Measurements from ENCODE around the gene AFF3.

AFF3 gene

DNA sequence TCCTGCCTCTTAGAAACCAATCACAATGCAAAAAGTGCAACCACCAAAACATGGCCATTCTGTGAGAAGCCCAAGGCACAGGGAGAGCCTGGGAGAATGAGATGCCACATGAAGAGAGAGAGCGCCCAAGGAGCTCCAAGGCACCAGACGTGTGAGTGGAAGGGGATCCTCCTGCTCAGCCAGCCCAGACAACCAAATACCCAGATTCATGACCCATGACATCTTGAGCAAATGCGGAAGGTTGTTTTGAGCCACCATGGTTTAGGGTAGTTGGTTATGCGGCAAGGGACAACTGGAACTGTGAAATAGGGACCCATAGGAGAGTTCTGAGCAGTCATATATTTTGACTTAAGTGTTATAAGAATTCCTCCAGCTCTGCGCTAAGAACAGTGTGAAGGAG is 7.0 kb downstream of the AFF3 start:
- no peaks in the 10 kb centered on the region for H3K36me3 ChIP-seq (ENCODE audit: low read depth)
- TF ChIP-seq, protein P1, sequence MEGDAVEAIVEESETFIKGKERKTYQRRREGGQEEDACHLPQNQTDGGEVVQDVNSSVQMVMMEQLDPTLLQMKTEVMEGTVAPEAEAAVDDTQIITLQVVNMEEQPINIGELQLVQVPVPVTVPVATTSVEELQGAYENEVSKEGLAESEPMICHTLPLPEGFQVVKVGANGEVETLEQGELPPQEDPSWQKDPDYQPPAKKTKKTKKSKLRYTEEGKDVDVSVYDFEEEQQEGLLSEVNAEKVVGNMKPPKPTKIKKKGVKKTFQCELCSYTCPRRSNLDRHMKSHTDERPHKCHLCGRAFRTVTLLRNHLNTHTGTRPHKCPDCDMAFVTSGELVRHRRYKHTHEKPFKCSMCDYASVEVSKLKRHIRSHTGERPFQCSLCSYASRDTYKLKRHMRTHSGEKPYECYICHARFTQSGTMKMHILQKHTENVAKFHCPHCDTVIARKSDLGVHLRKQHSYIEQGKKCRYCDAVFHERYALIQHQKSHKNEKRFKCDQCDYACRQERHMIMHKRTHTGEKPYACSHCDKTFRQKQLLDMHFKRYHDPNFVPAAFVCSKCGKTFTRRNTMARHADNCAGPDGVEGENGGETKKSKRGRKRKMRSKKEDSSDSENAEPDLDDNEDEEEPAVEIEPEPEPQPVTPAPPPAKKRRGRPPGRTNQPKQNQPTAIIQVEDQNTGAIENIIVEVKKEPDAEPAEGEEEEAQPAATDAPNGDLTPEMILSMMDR (IDR thresholded peaks at IDR 0.05; ENCODE audit: poor library complexity, severe bottlenecking), result no peak
- no peaks in the 10 kb centered on the region for H3K4me1 ChIP-seq (ENCODE audit: insufficient read depth, poor library complexity, severe bottlenecking)
- H3K9me3 ChIP-seq (ENCODE audit: severe bottlenecking), result no peaks in the 10 kb centered on the region
- DNase-seq (ENCODE audit: low spot score) (no peak), ATAC-seq (ENCODE audit: low read depth) (no peak)
- no peak overlapping the region for H3K27ac ChIP-seq (ENCODE audit: poor library complexity, severe bottlenecking)
- H3K27me3 ChIP-seq (ENCODE audit: insufficient read depth, poor library complexity, severe bottlenecking), result peaks cover 4% of the 10 kb centered on the region
- H3K4me3 ChIP-seq (ENCODE audit: severe bottlenecking), result no peak overlapping the region

DNA sequence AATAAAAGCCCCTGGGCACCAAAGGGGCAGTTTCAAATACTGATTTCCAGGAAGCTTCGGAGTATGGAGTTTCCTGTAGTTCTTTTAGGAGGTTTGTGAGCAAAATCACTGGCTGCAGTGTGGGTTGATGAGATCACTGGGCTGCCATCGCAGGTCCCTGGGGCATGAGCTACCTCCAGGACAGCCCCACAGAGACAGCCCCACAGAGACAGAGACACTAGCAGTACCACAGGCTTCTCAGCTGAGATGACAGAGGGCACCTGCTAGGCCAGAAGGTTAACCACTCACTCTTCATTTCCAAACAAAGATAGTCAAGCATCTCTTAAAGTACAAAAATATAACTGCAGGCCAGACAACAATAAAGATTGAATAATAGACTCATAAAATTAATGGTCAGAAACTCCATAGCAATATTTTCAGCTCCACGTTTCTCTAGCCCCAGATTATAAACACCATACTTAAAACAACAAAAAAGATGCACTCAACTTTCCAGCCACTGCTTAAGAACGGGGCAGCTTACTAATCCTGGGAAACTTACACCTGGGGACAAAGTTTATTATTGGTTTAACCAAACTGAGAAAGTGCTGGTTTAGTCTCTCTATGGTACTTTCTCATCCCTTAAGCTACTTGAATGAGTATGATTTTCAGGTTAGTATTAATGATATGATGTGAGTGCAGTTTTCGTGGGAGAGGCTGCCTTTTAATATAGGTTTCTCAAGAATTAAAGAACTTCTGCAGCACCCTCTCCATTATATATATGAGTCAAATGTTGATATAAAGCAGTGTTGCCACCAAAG is 11.6 kb downstream of the AFF3 start:
- no peak overlapping the region for H3K27ac ChIP-seq (ENCODE audit: poor library complexity, severe bottlenecking)
- H3K9me3 ChIP-seq (ENCODE audit: severe bottlenecking), result no peaks in the 10 kb centered on the region
- H3K4me3 ChIP-seq (ENCODE audit: severe bottlenecking), result no peak overlapping the region
- TF ChIP-seq, protein P1 (IDR thresholded peaks at IDR 0.05; ENCODE audit: poor library complexity, severe bottlenecking), result no peak
- no peak for ATAC-seq (ENCODE audit: low read depth)
- no peaks in the 10 kb centered on the region for H3K36me3 ChIP-seq (ENCODE audit: low read depth)
- DNase-seq (ENCODE audit: low spot score), result no peak
- H3K27me3 ChIP-seq (ENCODE audit: insufficient read depth, poor library complexity, severe bottlenecking), result no peaks in the 10 kb centered on the region
- no peaks in the 10 kb centered on the region for H3K4me1 ChIP-seq (ENCODE audit: insufficient read depth, poor library complexity, severe bottlenecking)

DNA sequence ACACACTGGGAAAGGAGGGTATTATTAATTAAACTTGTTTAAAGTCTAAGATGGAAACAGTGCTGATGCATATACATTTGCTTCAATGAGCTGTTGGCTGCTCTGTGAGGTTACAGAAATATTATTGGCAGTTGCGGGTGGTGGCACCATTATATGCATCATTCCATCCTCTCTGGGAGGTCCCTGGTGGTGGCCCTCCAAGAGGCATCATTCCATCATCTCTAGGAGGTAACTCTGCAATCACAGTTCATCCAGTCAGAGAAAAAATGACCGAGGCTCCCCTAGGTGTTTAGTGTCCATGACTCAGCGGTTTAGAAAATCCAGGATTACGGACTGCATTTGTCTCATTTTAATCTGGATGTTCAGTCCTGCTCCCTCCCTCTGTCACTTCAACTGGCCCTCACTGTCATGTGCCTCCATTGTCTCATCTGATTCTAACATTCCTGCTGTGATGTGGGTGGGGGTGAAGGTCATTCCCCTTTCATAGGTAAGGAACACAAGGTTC is 15.4 kb downstream of the AFF3 start:
- ATAC-seq (ENCODE audit: low read depth) (no peak), DNase-seq (ENCODE audit: low spot score) (no peak)
- Histone ChIP-seq H3K4me1 (ENCODE audit: insufficient read depth, poor library complexity, severe bottlenecking) (peaks cover 3% of the 10 kb centered on the region), H3K36me3 (ENCODE audit: low read depth) (no peaks in the 10 kb centered on the region), H3K27me3 (ENCODE audit: insufficient read depth, poor library complexity, severe bottlenecking) (no peaks in the 10 kb centered on the region), H3K4me3 (ENCODE audit: severe bottlenecking) (no peak overlapping the region), H3K9me3 (ENCODE audit: severe bottlenecking) (no peaks in the 10 kb centered on the region), H3K27ac (ENCODE audit: poor library complexity, severe bottlenecking) (no peak overlapping the region)
- TF ChIP-seq, protein P1 (IDR thresholded peaks at IDR 0.05; ENCODE audit: poor library complexity, severe bottlenecking), result no peak

DNA sequence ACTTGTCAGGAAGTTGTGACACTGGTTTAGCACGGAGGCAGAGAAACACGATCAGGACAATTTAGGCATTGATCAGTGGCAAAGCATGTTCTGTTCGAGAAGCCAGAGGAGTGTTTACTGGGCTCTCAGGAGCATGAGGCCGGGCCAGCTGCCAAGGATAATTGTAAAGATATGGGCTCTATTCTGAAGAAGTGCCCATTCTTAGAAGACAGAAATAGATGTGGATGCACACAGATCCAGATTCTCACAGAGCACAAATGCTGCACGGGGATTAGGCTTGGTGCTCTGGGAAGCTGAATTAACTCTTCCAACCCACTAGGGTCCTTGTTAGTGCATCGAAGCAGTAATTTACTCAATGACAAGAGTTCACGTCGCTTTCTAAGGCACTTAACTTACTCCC is 16.2 kb downstream of the AFF3 start:
- Histone ChIP-seq H3K4me3 (ENCODE audit: severe bottlenecking) (no peak overlapping the region), H3K27me3 (ENCODE audit: insufficient read depth, poor library complexity, severe bottlenecking) (no peaks in the 10 kb centered on the region), H3K4me1 (ENCODE audit: insufficient read depth, poor library complexity, severe bottlenecking) (peaks cover 3% of the 10 kb centered on the region), H3K9me3 (ENCODE audit: severe bottlenecking) (no peaks in the 10 kb centered on the region), H3K36me3 (ENCODE audit: low read depth) (no peaks in the 10 kb centered on the region), H3K27ac (ENCODE audit: poor library complexity, severe bottlenecking) (no peak overlapping the region)
- ATAC-seq (ENCODE audit: low read depth) (no peak), DNase-seq (ENCODE audit: low spot score) (no peak)
- TF ChIP-seq, protein P1 (IDR thresholded peaks at IDR 0.05; ENCODE audit: poor library complexity, severe bottlenecking), result no peak

DNA sequence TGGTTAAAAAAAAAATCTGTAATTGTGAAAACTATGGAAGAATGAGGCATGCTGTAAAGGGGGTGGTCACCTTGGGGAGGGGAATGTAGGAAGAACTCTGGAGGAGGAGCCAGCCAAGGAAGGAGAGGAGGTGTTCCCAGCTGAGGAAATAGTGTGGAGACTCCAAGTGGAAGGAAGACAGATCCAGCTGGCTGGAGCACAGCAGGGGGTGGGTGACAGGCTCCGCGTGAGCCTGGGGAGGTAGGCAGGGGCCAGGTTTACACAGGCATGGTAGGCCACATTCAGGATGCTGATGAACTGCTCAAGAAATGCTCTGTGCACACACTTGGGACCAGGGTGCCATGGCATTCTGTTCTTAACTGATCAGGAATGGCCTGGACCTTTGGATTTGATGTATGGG is 16.8 kb downstream of the AFF3 start:
- Histone ChIP-seq H3K9me3 (ENCODE audit: severe bottlenecking) (no peaks in the 10 kb centered on the region), H3K27ac (ENCODE audit: poor library complexity, severe bottlenecking) (no peak overlapping the region), H3K36me3 (ENCODE audit: low read depth) (no peaks in the 10 kb centered on the region), H3K4me3 (ENCODE audit: severe bottlenecking) (no peak overlapping the region), H3K27me3 (ENCODE audit: insufficient read depth, poor library complexity, severe bottlenecking) (no peaks in the 10 kb centered on the region), H3K4me1 (ENCODE audit: insufficient read depth, poor library complexity, severe bottlenecking) (peaks cover 3% of the 10 kb centered on the region)
- no peak for DNase-seq (ENCODE audit: low spot score)
- no peak for ATAC-seq (ENCODE audit: low read depth)
- TF ChIP-seq, protein P1 (IDR thresholded peaks at IDR 0.05; ENCODE audit: poor library complexity, severe bottlenecking), result no peak

Measured in RWPE2 (cell line).